WTC11 (cell line): ENCODE data around the gene CCDC57. TPM values are rescaled to one million over a fixed set of nuclear protein-coding genes. Genes with fewer than 3 reads are reported as not detected.
"Not testable (repeated sequence)": the region's sequence is repeated elsewhere in the genome, so short reads cannot be mapped to it uniquely, and the experiment has no call there.

Experiments used
- ATAC-seq: fragments of 200-7000 bp; cut with Tn5 transposase; 2 replicates; pipeline ENCODE4 v1.10.0; 2021; ENCODE audit warnings: mild to moderate bottlenecking, moderate library complexity
- CTCF ChIA-PET: fragments of 300-600 bp; sonication (Branson Sonifier 250); formaldehyde crosslinking; loops from one replicate; lab custom pipeline; 2021; ENCODE audit warnings: antibody characterized with exemption; lab: Charles Lee
- POLR2A ChIA-PET: fragments of 350-600 bp; sonication (Branson Sonifier 250); formaldehyde crosslinking; loops from one replicate; lab custom pipeline; 2021; ENCODE audit warnings: antibody characterized with exemption; lab: Charles Lee
- DNase-seq: peaks from one replicate; pipeline ENCODE4 v3.0.0; 2021; ENCODE audit warnings: low spot score
- H3K27ac Mint-ChIP-seq: 2 replicates; pipeline ENCODE4 v1.8.0; 2021; ENCODE audit warnings: mixed read lengths
- H3K27me3 Mint-ChIP-seq: 2 replicates; pipeline ENCODE4 v1.8.0; 2021; ENCODE audit warnings: low read depth, mild to moderate bottlenecking, moderate library complexity, mixed read lengths
- H3K36me3 Mint-ChIP-seq: 2 replicates; pipeline ENCODE4 v1.8.0; 2021; ENCODE audit warnings: mixed read lengths
- H3K4me1 Mint-ChIP-seq: 2 replicates; pipeline ENCODE4 v1.8.0; 2022; ENCODE audit warnings: mixed read lengths
- H3K4me3 Mint-ChIP-seq: 2 replicates; pipeline ENCODE4 v1.8.0; 2021; ENCODE audit warnings: mild to moderate bottlenecking, moderate library complexity, mixed read lengths
- H3K9me3 Mint-ChIP-seq: 2 replicates; pipeline ENCODE4 v1.8.0; 2021; ENCODE audit warnings: mixed read lengths
- ESRRA ChIP-seq: sonication (generic); formaldehyde crosslinking; IDR thresholded peaks from 2 replicates; pipeline ENCODE4 v1.8.1; 2022; ENCODE audit warnings: mild to moderate bottlenecking, missing genetic modification reagents, borderline replicate concordance
- MYBL2 ChIP-seq: sonication (generic); formaldehyde crosslinking; IDR thresholded peaks from 2 replicates; pipeline ENCODE4 v1.8.1; 2023; ENCODE audit warnings: mild to moderate bottlenecking, moderate library complexity, missing genetic modification reagents
- NFATC4 ChIP-seq: fragments of 250-450 bp; sonication (Bioruptor Pico); IDR thresholded peaks from 2 replicates; pipeline ENCODE4 v1.9.0; 2021; ENCODE audit warnings: mild to moderate bottlenecking
- NR2C2 ChIP-seq: sonication (generic); formaldehyde crosslinking; IDR thresholded peaks from 2 replicates; pipeline ENCODE4 v1.8.0; 2022; ENCODE audit warnings: mild to moderate bottlenecking, missing genetic modification reagents
- SP1 ChIP-seq: sonication (generic); formaldehyde crosslinking; conservative IDR thresholded peaks from 2 replicates; pipeline ENCODE4 v1.8.1; 2022; ENCODE audit warnings: missing genetic modification reagents
- ZBTB21 ChIP-seq: sonication (generic); formaldehyde crosslinking; IDR thresholded peaks from 2 replicates; pipeline ENCODE4 v1.8.1; 2023; ENCODE audit warnings: mild to moderate bottlenecking, missing genetic modification reagents, borderline replicate concordance
- ZNF121 ChIP-seq: sonication (generic); formaldehyde crosslinking; IDR thresholded peaks from 2 replicates; pipeline ENCODE4 v1.8.0; 2023; ENCODE audit warnings: missing genetic modification reagents
- ZNF396 ChIP-seq: fragments of 250-450 bp; sonication (Bioruptor Pico); IDR thresholded peaks from 2 replicates; pipeline ENCODE4 v1.8.0; 2021; ENCODE audit warnings: mild to moderate bottlenecking, moderate library complexity, borderline replicate concordance
- total RNA-seq: library from RNA; stranded (reverse); gene quantifications from 3 replicates; pipeline ENCODE4 v1.2.3, GENCODE V29; 2021
- TF ChIP-seq, protein P1 (sequence below): sonication (generic); formaldehyde crosslinking; IDR thresholded peaks from 2 replicates; pipeline ENCODE4 v1.8.0; 2022; ENCODE audit warnings: mild to moderate bottlenecking, missing genetic modification reagents
- TF ChIP-seq, protein P2 (sequence below): sonication (generic); formaldehyde crosslinking; IDR thresholded peaks from 2 replicates; pipeline ENCODE4 v1.8.1; 2022; ENCODE audit warnings: low read depth, missing genetic modification reagents, borderline replicate concordance
- TF ChIP-seq, protein P3 (sequence below): sonication (generic); formaldehyde crosslinking; conservative IDR thresholded peaks from 2 replicates; pipeline ENCODE4 v1.8.1; 2023; ENCODE audit warnings: mild to moderate bottlenecking, low read depth, missing genetic modification reagents, moderate library complexity
- TF ChIP-seq, protein P4 (sequence below): fragments of 200-600 bp; IDR thresholded peaks from 2 replicates; pipeline ENCODE4 v1.8.0; 2022; ENCODE audit warnings: antibody characterized with exemption
- TF ChIP-seq, protein P5 (sequence below): fragments of 250-450 bp; sonication (Bioruptor Pico); IDR thresholded peaks from 2 replicates; pipeline ENCODE4 v1.9.0; 2021; ENCODE audit warnings: moderate library complexity, mild to moderate bottlenecking, inconsistent platforms, borderline replicate concordance
- TF ChIP-seq, protein P6 (sequence below): sonication (generic); formaldehyde crosslinking; IDR thresholded peaks from 2 replicates; pipeline ENCODE4 v1.8.0; 2022; ENCODE audit warnings: mild to moderate bottlenecking, missing genetic modification reagents
- TF ChIP-seq, protein P7 (sequence below): fragments of 250-450 bp; sonication (Bioruptor Pico); IDR thresholded peaks from 2 replicates; pipeline ENCODE4 v1.8.0; 2021; ENCODE audit warnings: mild to moderate bottlenecking
- TF ChIP-seq, protein P8 (sequence below): sonication (generic); formaldehyde crosslinking; IDR thresholded peaks from 2 replicates; pipeline ENCODE4 v1.8.1; 2022; ENCODE audit warnings: mild to moderate bottlenecking, moderate library complexity, missing genetic modification reagents

Gene CCDC57
- total RNA-seq, 1 experiment from 2014 or later, result 20.0 TPM

DNA sequence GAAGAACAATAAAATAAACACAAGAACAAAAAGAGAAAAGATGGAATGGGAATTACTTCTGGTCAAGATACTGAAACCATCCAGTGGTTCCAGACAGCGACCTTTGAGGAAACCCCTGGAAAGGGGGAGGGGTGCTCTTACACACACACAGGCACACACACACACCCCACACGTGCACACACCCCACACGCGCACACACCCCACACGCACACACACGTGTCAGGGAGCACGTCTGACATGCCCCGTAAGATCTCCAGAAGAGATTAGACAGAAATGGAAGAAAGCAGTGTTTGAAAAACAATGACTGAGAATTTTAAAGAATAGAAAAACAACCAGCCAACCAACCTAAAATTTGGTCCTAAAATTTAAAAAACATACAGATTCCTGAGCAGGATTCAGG lies 69.3 kb downstream of the CCDC57 start:
- no peak overlapping the region for H3K4me3 Mint-ChIP-seq
- H3K9me3 Mint-ChIP-seq, result peaks cover 4% of the 10 kb centered on the region; the same call in 1 of the 2 replicates
- CTCF ChIA-PET, result interaction anchor here (3.3 kb wide), 1 partner anchor 11 kb away, joined by 17 read pairs; no protein-coding TSS in a partner anchor
- no peaks in the 10 kb centered on the region for H3K4me1 Mint-ChIP-seq
- TF ChIP-seq, protein P1, sequence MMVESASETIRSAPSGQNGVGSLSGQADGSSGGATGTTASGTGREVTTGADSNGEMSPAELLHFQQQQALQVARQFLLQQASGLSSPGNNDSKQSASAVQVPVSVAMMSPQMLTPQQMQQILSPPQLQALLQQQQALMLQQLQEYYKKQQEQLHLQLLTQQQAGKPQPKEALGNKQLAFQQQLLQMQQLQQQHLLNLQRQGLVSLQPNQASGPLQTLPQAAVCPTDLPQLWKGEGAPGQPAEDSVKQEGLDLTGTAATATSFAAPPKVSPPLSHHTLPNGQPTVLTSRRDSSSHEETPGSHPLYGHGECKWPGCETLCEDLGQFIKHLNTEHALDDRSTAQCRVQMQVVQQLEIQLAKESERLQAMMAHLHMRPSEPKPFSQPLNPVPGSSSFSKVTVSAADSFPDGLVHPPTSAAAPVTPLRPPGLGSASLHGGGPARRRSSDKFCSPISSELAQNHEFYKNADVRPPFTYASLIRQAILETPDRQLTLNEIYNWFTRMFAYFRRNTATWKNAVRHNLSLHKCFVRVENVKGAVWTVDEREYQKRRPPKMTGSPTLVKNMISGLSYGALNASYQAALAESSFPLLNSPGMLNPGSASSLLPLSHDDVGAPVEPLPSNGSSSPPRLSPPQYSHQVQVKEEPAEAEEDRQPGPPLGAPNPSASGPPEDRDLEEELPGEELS (CRISPR knock-in tag), result no peak
- TF ChIP-seq SP1 (CRISPR knock-in tag) (no peak), ZNF396 (CRISPR knock-in tag) (no peak), ZNF121 (CRISPR knock-in tag) (no peak), ESRRA (no peak), MYBL2 (CRISPR knock-in tag) (no peak)
- TF ChIP-seq, protein P2, sequence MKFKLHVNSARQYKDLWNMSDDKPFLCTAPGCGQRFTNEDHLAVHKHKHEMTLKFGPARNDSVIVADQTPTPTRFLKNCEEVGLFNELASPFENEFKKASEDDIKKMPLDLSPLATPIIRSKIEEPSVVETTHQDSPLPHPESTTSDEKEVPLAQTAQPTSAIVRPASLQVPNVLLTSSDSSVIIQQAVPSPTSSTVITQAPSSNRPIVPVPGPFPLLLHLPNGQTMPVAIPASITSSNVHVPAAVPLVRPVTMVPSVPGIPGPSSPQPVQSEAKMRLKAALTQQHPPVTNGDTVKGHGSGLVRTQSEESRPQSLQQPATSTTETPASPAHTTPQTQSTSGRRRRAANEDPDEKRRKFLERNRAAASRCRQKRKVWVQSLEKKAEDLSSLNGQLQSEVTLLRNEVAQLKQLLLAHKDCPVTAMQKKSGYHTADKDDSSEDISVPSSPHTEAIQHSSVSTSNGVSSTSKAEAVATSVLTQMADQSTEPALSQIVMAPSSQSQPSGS, result no peak
- TF ChIP-seq, protein P3, sequence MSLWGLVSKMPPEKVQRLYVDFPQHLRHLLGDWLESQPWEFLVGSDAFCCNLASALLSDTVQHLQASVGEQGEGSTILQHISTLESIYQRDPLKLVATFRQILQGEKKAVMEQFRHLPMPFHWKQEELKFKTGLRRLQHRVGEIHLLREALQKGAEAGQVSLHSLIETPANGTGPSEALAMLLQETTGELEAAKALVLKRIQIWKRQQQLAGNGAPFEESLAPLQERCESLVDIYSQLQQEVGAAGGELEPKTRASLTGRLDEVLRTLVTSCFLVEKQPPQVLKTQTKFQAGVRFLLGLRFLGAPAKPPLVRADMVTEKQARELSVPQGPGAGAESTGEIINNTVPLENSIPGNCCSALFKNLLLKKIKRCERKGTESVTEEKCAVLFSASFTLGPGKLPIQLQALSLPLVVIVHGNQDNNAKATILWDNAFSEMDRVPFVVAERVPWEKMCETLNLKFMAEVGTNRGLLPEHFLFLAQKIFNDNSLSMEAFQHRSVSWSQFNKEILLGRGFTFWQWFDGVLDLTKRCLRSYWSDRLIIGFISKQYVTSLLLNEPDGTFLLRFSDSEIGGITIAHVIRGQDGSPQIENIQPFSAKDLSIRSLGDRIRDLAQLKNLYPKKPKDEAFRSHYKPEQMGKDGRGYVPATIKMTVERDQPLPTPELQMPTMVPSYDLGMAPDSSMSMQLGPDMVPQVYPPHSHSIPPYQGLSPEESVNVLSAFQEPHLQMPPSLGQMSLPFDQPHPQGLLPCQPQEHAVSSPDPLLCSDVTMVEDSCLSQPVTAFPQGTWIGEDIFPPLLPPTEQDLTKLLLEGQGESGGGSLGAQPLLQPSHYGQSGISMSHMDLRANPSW, result no peak
- TF ChIP-seq, protein P4, sequence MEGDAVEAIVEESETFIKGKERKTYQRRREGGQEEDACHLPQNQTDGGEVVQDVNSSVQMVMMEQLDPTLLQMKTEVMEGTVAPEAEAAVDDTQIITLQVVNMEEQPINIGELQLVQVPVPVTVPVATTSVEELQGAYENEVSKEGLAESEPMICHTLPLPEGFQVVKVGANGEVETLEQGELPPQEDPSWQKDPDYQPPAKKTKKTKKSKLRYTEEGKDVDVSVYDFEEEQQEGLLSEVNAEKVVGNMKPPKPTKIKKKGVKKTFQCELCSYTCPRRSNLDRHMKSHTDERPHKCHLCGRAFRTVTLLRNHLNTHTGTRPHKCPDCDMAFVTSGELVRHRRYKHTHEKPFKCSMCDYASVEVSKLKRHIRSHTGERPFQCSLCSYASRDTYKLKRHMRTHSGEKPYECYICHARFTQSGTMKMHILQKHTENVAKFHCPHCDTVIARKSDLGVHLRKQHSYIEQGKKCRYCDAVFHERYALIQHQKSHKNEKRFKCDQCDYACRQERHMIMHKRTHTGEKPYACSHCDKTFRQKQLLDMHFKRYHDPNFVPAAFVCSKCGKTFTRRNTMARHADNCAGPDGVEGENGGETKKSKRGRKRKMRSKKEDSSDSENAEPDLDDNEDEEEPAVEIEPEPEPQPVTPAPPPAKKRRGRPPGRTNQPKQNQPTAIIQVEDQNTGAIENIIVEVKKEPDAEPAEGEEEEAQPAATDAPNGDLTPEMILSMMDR, result no peak
- ATAC-seq (no peak), DNase-seq (no peak)
- H3K27me3 Mint-ChIP-seq, result no peaks in the 10 kb centered on the region
- peaks cover 8% of the 10 kb centered on the region for H3K36me3 Mint-ChIP-seq
- POLR2A ChIA-PET, result no interaction called here
- peak overlapping the region; percentile 26; the same call in 1 of the 2 replicates for H3K27ac Mint-ChIP-seq

DNA sequence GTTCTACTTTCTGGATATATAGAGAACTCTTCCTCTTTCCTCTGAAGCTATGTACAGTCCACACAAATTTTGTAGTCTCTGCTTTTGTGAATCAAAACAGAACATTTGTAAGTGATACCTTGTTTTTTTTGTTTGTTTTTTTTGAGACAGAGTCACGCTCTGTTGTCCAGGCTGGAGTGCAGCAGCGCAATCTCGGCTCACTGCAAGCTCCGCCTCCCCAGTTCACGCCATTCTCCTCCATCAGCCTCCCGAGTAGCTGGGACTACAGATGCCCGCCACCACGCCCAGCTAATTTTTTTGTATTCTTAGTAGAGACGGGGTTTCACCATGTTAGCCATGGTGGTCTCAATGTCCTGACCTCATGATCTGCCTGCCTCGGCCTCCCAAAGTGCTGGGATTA lies 72.7 kb downstream of the CCDC57 start:
- DNase-seq, POLR2A ChIA-PET, H3K4me1 Mint-ChIP-seq, H3K27ac Mint-ChIP-seq, H3K36me3 Mint-ChIP-seq, H3K9me3 Mint-ChIP-seq, H3K27me3 Mint-ChIP-seq, H3K4me3 Mint-ChIP-seq, ATAC-seq: not testable (repeated sequence)
- CTCF ChIA-PET, result interaction anchor here (1.0 kb wide), 1 partner anchor 14 kb away, joined by 3 read pairs; no protein-coding TSS in a partner anchor

DNA sequence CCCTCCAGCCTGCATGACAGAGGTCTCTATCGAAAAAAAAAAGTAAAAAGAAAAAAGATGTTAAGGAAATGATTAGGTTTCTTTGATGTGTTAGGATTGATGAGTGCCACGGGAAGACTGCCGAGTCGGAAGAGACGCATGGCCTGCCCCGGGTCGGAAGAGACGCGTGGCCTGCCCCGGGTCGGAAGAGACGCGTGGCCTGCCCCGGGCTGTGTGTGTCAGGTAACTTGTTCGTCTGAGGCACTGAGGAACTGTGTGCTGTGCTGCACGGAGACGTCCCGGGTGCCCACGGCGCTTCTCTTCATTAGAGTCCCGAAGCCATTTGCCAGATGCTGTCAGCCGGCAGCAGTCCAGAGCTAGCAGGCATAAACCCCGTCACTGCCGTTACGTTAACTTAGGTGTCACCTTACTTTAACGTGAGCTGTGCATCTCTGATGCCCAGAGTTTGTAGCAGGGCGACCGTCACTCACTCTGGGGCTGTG lies 74.1 kb downstream of the CCDC57 start:
- H3K27ac Mint-ChIP-seq, result 0 out of 2 replicates have a peak overlapping the region, but pooled peaks have one; percentile 19
- TF ChIP-seq, protein P5, sequence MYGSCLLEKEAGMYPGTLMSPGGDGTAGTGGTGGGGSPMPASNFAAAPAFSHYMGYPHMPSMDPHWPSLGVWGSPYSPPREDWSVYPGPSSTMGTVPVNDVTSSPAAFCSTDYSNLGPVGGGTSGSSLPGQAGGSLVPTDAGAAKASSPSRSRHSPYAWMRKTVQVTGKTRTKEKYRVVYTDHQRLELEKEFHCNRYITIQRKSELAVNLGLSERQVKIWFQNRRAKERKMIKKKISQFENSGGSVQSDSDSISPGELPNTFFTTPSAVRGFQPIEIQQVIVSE (CRISPR knock-in tag), result no peak
- TF ChIP-seq NR2C2 (CRISPR knock-in tag) (no peak), NFATC4 (CRISPR knock-in tag) (no peak), ZBTB21 (CRISPR knock-in tag) (no peak)
- TF ChIP-seq, protein P6, sequence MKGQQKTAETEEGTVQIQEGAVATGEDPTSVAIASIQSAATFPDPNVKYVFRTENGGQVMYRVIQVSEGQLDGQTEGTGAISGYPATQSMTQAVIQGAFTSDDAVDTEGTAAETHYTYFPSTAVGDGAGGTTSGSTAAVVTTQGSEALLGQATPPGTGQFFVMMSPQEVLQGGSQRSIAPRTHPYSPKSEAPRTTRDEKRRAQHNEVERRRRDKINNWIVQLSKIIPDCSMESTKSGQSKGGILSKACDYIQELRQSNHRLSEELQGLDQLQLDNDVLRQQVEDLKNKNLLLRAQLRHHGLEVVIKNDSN (CRISPR knock-in tag), result no peak
- TF ChIP-seq, protein P7, sequence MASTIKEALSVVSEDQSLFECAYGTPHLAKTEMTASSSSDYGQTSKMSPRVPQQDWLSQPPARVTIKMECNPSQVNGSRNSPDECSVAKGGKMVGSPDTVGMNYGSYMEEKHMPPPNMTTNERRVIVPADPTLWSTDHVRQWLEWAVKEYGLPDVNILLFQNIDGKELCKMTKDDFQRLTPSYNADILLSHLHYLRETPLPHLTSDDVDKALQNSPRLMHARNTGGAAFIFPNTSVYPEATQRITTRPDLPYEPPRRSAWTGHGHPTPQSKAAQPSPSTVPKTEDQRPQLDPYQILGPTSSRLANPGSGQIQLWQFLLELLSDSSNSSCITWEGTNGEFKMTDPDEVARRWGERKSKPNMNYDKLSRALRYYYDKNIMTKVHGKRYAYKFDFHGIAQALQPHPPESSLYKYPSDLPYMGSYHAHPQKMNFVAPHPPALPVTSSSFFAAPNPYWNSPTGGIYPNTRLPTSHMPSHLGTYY (CRISPR knock-in tag), result no peak
- TF ChIP-seq, protein P8, sequence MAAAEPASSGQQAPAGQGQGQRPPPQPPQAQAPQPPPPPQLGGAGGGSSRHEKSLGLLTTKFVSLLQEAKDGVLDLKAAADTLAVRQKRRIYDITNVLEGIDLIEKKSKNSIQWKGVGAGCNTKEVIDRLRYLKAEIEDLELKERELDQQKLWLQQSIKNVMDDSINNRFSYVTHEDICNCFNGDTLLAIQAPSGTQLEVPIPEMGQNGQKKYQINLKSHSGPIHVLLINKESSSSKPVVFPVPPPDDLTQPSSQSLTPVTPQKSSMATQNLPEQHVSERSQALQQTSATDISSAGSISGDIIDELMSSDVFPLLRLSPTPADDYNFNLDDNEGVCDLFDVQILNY, result no peak
- ChIA-PET CTCF (no interaction called here), POLR2A (no interaction called here)
- ATAC-seq (no peak), DNase-seq (no peak)
- no peaks in the 10 kb centered on the region for H3K9me3 Mint-ChIP-seq
- H3K27me3 Mint-ChIP-seq, result peaks cover 4% of the 10 kb centered on the region; the same call in 1 of the 2 replicates
- H3K36me3 Mint-ChIP-seq, result no peaks in the 10 kb centered on the region
- no peaks in the 10 kb centered on the region for H3K4me1 Mint-ChIP-seq
- no peak overlapping the region for H3K4me3 Mint-ChIP-seq
